Mesothelial cell of epicardium (in vitro differentiated cells): ENCODE data around the gene RASGEF1C. TPM values are rescaled to one million over a fixed set of nuclear protein-coding genes. Genes with fewer than 3 reads are reported as not detected.

Experiments
- DNase-seq, 2 experiments: peaks; one replicate each; pipeline ENCODE4 v3.0.0; 2021; ENCODE audit warnings: low spot score in 2 of 2; ENCODE audit not compliant: unreplicated experiment in 2 of 2
- H3K27ac Mint-ChIP-seq: 2 replicates; pipeline ENCODE4 v1.8.0; 2021; ENCODE audit warnings: mixed read lengths
- H3K27me3 Mint-ChIP-seq: 2 replicates; pipeline ENCODE4 v1.8.0; 2021; ENCODE audit warnings: low read depth, mixed read lengths
- H3K36me3 Mint-ChIP-seq: 2 replicates; pipeline ENCODE4 v1.8.0; 2021; ENCODE audit warnings: mixed read lengths
- H3K4me1 Mint-ChIP-seq: 2 replicates; pipeline ENCODE4 v1.8.0; 2021; ENCODE audit warnings: mixed read lengths
- H3K4me3 Mint-ChIP-seq: 2 replicates; pipeline ENCODE4 v1.8.0; 2021; ENCODE audit warnings: mild to moderate bottlenecking, moderate library complexity, mixed read lengths
- H3K9me3 Mint-ChIP-seq: 2 replicates; pipeline ENCODE4 v1.8.0; 2021; ENCODE audit warnings: mixed read lengths
- total RNA-seq: library from RNA; stranded (reverse); gene quantifications from 3 replicates; pipeline ENCODE4 v1.2.1, GENCODE V29; 2021
- TF ChIP-seq, protein P1 (sequence below): fragments of 200-600 bp; sonication (generic); IDR thresholded peaks from one replicate; pipeline ENCODE4 v1.5.0; 2021; ENCODE audit warnings: antibody characterized with exemption; ENCODE audit not compliant: unreplicated experiment

Gene RASGEF1C
- total RNA-seq, 1 donor from 2014 or later: 0.42 TPM

DNA sequence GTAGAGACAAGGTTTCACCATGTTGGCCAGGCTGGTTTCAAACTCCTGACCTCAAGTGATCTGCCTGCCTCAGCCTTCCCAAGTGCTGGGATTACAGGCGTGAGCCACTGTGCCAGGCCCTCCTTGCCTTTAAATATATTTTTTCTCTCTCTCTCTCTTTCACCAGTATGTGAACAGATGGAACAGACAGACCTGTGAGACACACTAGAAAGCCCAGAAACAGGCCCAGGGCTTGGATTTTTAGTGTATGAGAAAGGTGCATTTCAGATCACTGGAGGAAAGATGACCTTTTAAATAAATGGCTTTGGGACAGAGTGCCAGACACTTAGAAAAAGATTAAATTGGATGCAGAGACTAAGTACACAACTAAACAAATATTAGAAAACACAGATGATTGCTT, 3.1 kb downstream of the RASGEF1C start:
- TF ChIP-seq, protein P1, sequence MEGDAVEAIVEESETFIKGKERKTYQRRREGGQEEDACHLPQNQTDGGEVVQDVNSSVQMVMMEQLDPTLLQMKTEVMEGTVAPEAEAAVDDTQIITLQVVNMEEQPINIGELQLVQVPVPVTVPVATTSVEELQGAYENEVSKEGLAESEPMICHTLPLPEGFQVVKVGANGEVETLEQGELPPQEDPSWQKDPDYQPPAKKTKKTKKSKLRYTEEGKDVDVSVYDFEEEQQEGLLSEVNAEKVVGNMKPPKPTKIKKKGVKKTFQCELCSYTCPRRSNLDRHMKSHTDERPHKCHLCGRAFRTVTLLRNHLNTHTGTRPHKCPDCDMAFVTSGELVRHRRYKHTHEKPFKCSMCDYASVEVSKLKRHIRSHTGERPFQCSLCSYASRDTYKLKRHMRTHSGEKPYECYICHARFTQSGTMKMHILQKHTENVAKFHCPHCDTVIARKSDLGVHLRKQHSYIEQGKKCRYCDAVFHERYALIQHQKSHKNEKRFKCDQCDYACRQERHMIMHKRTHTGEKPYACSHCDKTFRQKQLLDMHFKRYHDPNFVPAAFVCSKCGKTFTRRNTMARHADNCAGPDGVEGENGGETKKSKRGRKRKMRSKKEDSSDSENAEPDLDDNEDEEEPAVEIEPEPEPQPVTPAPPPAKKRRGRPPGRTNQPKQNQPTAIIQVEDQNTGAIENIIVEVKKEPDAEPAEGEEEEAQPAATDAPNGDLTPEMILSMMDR: no peak
- Mint-ChIP-seq H3K4me1 (peaks cover 6% of the 10 kb centered on the region), H3K9me3 (no peaks in the 10 kb centered on the region), H3K27ac (no peak overlapping the region), H3K4me3 (no peak overlapping the region), H3K36me3 (no peaks in the 10 kb centered on the region), H3K27me3 (peaks cover 27% of the 10 kb centered on the region)
- no peak for DNase-seq

DNA sequence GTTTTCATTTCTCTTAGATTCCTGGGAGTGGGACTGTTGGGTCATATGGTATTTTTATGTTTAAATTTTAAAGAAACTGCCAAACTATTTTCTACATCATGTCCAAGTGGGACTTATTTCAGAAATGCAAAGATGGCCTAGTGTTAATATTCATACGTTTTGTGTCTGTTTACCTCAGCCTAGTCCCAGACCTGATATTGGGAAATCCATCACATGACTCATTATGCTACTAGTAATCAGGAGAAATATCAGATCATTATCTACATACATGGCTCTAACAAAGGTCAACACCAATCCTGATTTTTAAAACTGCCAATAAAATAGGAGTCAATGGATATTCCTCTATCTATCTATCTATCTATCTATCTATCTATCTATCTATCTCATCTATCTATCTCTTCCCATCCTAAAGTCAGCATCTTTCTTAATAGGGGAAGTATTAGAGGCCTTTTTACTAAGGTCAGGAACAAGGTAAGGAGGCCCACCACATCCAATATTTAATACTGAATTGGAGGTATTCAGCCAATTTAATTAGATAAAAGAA, 4.7 kb downstream of the RASGEF1C start:
- no peak for DNase-seq
- H3K27ac Mint-ChIP-seq: no peak overlapping the region
- TF ChIP-seq, protein P1: no peak
- no peaks in the 10 kb centered on the region for H3K36me3 Mint-ChIP-seq
- peaks cover 26% of the 10 kb centered on the region for H3K27me3 Mint-ChIP-seq
- H3K4me3 Mint-ChIP-seq: no peak overlapping the region
- H3K4me1 Mint-ChIP-seq: peaks cover 6% of the 10 kb centered on the region
- H3K9me3 Mint-ChIP-seq: no peaks in the 10 kb centered on the region

DNA sequence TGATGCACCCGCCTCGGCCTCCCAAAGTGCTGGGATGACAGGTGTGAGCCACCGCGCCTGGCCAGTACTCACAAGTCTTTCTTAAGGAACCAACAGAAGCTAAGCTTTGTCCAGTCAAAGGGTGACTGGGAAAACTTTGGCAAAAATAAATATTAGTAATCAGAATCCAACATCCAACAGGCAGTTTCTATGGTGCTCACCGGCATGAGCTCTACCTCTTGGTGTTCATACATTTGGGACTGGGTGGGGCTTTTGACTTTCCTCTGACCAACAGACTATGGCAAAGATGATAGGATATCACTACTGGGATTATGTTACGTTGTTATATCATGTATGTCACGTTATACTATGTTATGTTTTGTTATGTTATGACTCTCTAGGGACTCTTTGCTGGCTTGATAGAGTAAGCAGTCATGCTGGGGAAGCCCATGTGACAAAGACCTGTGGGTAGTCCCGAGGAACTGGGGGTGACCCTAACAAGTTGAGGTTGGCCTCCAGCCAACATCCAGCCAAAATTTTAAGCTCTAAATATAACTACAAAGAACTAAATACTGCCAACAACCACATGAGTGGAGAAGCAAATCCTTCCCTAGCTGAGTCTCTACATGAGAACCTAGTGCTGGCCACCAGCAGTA, 6.0 kb downstream of the RASGEF1C start:
- no peaks in the 10 kb centered on the region for H3K9me3 Mint-ChIP-seq
- DNase-seq: no peak
- no peak overlapping the region for H3K27ac Mint-ChIP-seq
- no peak overlapping the region for H3K4me3 Mint-ChIP-seq
- H3K36me3 Mint-ChIP-seq: no peaks in the 10 kb centered on the region
- peaks cover 22% of the 10 kb centered on the region for H3K27me3 Mint-ChIP-seq
- peaks cover 1% of the 10 kb centered on the region for H3K4me1 Mint-ChIP-seq
- TF ChIP-seq, protein P1: no peak

DNA sequence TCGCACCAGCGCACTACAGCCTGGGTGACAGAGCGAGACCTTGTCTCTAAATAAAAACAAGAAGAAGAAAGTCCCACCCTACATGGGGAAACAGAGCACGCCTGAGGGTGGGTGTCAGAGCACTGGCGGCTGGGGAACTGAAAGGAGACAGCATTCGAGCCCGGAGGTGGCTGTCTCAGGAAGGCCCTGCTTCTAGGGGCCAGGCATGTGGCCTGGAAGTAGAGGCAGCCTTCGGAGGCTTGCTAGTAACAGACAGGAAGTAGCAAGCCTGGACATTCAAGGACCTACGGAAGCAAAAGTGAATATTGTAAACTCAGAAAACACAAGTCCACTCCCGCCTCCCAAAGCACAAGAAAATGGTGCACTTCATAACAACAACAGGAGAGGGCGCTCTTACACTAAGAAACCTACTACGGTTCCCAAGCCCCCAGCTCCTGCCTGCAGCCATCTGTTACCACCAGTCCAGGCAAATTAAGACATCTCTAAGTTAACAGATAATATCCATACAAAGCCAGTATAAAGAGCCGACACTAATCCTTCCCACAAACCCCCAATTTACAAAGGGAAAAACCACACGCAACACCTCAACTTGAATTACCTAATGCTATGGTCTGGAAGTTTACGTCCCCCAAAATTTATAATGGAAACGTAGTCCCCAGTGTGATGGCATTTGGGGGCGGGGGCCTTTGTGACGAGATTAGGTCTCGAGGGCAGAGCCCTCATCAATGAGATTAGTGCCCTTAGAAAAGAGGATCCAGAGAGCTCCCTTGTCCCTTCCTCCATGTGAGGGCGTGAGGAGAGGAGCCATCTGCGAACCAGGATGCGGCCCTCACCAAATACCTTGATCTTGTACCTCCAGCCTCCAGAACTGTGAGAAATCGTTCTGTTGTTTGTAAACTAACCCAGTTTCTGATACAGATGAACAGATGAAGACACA, 7.7 kb downstream of the RASGEF1C start:
- no peaks in the 10 kb centered on the region for H3K36me3 Mint-ChIP-seq
- TF ChIP-seq, protein P1: peak; percentile 35
- H3K9me3 Mint-ChIP-seq: no peaks in the 10 kb centered on the region
- DNase-seq: no peak
- H3K4me3 Mint-ChIP-seq: no peak overlapping the region
- peaks cover 10% of the 10 kb centered on the region for H3K27me3 Mint-ChIP-seq
- no peaks in the 10 kb centered on the region for H3K4me1 Mint-ChIP-seq
- H3K27ac Mint-ChIP-seq: no peak overlapping the region

DNA sequence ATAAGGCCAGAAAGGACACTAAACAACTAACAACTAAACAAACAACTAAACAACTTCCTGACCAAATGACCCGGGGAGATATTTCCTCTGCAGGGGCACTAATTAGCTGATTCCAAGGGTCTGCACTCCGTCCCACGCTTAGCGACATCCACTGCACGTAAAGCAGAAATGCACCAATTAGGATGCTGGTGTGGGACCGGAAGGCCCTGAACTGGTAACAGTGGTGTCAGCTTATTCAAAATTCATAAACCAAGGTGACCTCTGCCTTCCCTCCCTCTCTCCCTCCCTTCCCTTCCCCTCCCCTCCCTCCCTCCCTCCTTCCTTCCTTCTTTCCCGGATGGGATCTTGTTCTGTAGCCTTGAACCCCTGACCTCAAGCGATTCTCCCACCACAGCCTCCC, 9.6 kb downstream of the RASGEF1C start:
- no peak overlapping the region for H3K4me3 Mint-ChIP-seq
- DNase-seq: no peak
- no peak overlapping the region for H3K27ac Mint-ChIP-seq
- no peaks in the 10 kb centered on the region for H3K9me3 Mint-ChIP-seq
- peaks cover 9% of the 10 kb centered on the region for H3K27me3 Mint-ChIP-seq
- no peaks in the 10 kb centered on the region for H3K36me3 Mint-ChIP-seq
- TF ChIP-seq, protein P1: no peak
- no peaks in the 10 kb centered on the region for H3K4me1 Mint-ChIP-seq
